Right forelimb (tissue), 1 donor: ENCODE data around the gene NPTXR.
A peak's percentile ranks its signal among the peaks of the same experiment; 100 is the strongest.
"Not testable (repeated sequence)": the region's sequence is repeated elsewhere in the genome, so short reads cannot be mapped to it uniquely, and the experiment has no call there.

Experiments
- DNase-seq: peaks from one replicate; pipeline ENCODE4 v3.0.0-alpha.2; 2018

NPTXR gene

GRCh38 chr22:38830026-38830844, 13.6 kb downstream of the NPTXR start:
- DNase-seq: no peak

- DNase-seq: no peak
Observed at GRCh38 chr22:38829485-38829884, 14.3 kb downstream of the NPTXR start.

GRCh38 chr22:38828616-38829205, 15.1 kb downstream of the NPTXR start:
- DNase-seq: no peak

GRCh38 chr22:38828191-38828590, 15.6 kb downstream of the NPTXR start:
- no peak for DNase-seq

- DNase-seq: no peak
Observed at GRCh38 chr22:38827510-38827909, 16.3 kb downstream of the NPTXR start.

DNA sequence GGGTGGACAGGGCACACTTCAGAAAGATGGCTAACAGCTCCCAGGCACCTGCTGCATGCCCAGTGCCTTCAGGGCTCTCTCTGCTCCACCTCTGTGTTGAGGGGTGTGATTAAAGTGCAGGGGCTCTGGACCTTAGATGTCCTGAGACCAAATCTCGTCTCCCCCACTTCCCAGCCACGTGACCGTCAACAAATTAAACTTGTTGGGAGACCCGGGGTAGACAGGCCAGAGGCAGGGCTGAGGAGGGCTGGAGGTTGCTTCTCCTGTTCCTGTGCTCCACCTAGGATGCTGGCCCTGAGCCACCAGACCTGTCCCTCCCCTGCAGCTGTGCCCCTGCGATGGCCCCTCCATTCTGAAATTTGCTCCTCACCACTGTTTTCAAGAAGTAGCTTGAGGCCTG, 17.0 kb downstream of the NPTXR start:
- no peak for DNase-seq

DNA sequence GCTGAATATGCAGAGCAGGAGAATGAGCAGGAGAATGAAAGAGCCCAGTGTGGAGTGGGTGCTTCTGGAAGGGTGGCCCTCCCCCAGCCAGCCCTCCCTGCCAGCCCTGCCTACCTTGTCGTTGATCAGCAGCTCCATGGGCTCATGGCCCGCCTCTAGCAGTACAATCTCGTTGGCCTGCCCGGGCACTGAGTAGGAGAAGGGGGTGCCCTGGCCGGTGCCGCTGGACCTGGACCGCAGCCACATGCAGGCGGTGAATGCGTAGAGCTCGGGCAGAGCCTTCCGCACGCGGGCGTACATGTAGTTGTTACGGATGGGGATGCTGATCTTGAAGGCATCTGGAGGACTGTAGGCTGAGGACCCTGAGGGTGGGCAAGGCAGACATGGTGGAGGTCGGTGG, 17.4 kb downstream of the NPTXR start:
- no peak for DNase-seq

GRCh38 chr22:38824585-38824984, 19.2 kb downstream of the NPTXR start:
- peak; percentile 76 for DNase-seq

- no peak for DNase-seq
Observed at GRCh38 chr22:38823637-38824036, 20.2 kb downstream of the NPTXR start.

DNA sequence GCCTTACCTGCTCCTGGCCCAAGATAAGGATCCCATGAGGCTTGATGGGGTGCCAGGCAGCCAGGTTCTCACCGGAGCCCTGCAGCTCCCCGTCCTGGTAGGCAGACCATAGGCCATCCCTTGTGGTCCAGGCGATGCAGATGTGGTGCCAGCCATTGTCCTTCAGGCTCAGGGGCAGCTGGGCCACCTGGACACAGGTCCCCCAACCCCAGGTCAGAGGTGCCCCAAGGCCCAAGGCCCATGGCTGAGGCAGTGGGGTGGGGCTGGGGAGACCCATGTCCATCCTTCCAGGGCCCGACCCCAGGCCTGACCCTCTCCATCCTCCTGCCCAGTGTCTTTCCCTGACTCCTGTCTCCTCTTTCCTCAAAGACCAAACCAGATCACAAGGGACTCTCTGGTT, 20.8 kb downstream of the NPTXR start:
- DNase-seq: no peak

- no peak for DNase-seq
Observed at GRCh38 chr22:38820020-38820419, 23.8 kb downstream of the NPTXR start.

DNA sequence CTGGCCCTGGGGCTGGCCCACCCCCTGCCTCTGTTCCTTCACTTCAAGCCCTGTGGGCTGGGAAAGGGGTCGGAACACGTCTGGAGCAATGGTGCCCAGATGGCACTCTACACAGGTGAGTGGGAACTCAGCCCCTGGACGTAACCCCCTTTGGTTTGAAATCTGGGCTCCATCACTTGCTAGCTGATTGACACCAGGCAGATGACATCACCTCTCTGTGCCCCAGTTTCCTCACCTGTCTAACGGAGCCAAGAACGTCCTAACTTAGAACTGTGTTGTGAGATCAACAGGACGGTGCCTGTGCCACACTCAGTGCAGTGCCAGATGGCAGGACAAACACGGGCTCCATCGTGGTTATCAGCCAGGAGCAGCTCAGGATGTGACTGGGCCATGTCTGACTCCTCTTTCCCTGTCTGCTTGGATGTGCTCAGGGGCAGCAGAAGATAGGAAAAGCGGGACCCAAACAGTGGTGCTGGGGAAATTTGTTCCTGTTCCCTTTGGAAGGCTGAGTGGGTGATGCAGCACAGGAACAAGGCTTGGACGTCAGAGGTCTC, 24.4 kb downstream of the NPTXR start:
- DNase-seq: no peak

DNA sequence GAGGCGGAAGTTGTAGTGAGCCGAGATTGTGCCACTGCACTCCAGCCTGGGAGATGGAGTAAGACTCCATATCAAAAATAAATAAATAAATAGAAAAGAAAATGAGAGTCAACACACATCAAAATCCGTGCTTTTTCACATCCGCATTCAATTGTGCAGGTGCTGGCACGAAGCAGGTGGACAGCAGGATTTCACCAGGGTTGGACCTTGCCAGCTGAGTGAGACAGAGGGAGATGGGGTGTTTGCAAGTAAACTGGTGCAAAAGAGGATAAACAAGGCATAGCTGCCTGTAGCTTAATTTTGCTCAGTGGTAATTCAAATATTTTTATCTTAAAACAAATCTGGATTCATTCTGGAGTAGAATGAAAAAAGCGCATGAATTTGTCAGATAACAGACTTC, 26.6 kb downstream of the NPTXR start:
- DNase-seq: no peak

DNA sequence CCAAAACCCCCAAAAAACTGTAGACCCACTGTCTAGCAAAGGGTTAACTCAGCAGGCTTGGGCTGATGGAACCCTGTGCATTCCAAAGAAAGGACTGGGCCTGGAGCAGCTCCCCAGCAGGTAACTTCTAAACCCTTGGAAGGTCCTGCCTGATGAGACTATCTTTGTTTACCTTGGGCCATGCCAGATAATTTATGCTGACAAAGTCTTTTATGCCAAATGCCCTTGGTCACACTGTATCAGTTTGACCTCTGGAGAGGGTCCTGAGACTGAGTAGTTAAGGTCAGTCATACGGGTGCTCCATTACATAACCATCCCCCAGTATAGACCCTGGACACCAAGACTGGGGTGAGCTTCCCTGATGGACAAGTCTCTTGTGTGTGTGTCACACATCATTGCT, 28.0 kb downstream of the NPTXR start:
- DNase-seq: no peak

- DNase-seq: no peak
Observed at GRCh38 chr22:38811241-38811640, 32.6 kb downstream of the NPTXR start.

- not testable (repeated sequence) for DNase-seq
Observed at GRCh38 chr22:38805041-38805593, 38.7 kb downstream of the NPTXR start.

DNA sequence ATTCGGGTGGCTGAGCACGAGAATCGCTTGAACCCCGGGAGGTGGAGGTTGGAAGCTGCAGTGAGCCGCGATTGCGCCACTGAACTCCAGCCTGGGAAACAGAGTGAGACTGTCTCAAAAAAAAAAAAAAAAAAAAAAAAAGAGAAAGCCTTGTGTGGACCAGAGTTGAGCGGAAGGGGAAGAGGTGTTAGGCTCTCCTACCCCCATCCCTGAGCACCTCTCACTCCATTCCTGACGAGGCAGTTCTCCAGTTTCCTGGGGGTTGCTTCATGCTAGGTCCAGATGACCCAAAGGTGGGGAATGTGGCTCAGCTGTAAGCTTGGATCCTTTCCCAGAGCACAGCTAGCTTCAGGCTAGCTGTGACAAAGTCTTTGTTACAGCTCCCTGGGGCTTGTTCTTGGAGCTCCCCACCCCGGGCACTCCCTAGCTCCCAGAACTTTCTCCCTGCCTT, 41.1 kb downstream of the NPTXR start:
- DNase-seq: no peak

DNA sequence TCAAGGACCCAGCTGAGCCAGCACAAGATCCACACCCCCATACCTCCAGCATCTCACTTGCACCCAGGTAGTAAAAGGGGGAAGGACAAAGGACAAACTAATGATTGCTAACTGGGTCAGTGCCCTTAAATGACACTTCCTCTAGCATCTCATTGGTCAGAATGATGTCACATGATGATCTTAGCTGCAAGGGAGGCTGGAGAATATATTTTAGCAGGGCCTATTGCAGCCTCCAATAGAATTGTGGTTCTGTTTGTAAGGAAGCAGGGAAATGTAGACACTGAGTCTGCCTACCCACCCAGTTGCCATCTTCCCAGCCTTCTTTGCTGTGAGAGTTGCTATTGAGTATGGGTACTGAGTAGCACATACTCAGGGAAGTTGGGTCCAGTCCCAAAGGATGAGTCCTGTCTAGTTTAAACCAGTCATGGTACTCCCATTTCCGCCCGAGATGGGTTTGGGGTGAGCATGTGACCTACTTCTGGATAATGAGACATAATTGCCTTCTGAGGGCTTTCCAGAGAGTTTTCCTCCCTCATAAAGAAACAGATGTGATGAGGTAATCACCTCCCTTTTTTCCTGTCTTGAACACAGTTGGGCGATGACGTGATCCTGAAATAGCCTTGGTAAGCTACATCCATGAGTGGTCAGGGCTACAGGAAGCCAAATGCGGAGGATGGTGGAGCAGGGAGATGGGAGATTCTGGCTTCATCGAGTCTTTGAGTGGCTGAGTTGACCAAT, 44.4 kb downstream of the NPTXR start:
- DNase-seq: no peak

GRCh38 chr22:38798496-38798895, 45.3 kb downstream of the NPTXR start:
- DNase-seq: no peak

DNA sequence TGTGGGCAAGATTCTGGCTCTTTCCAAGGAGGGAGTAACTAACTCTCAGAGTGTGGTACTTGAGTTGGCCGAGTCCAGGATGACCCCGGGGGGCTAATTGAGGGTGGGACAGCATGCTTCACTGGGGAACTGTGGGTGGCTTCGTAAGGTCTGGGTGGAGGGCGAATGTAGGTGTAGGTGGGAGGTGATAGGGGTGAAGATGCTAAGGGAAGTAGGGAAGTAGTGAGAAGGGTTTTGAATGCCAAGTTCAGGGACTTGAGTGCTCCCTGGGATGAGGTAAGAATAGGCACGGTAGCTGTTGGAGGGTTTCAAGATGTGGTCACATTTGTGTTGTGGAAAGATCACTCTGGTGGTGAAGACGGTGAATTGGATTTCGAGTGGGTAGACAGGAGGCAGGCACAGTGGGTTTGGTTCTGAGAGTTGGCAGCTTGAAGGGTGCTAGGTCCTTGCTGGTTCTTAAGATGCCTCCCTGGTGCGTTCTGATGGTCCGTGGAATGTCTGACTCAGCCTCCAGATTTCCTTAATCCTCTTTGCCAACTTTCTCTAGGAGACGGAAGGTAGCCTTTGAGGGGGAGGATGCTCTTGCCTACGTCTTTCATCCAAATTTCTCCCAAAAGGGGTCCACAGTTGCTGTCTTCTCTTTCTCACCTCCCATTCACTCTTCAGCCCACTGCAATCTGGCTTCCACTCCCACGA, 47.4 kb downstream of the NPTXR start:
- DNase-seq: no peak

GRCh38 chr22:38795569-38795968, 48.3 kb downstream of the NPTXR start:
- DNase-seq: no peak

- peak; percentile 93 for DNase-seq
Observed at GRCh38 chr22:38793721-38794466, 49.9 kb downstream of the NPTXR start, which contains the start of gene DNAL4. TSS of gene DNAL4 (minus strand) at chr22:38794143. CDS start at chr22:38782731, 11,412 bp downstream.
